Upper lobe of left lung (tissue), 6 donors: Measurements from ENCODE around the gene HLA-DPB1. TPM values are rescaled to one million over a fixed set of nuclear protein-coding genes. Genes with fewer than 3 reads are reported as not detected.

Source experiments
- ATAC-seq, 2 donors: fragments of 200-7000 bp; cut with Tn5 transposase; one replicate each; pipeline ENCODE4 v1.9.1; 2022; ENCODE audit warnings: mild to moderate bottlenecking in 2 of 2, moderate library complexity in 2 of 2; ENCODE audit not compliant: low FRiP score in 2 of 2
- DNase-seq, 2 donors: peaks; one replicate each; pipeline ENCODE4 v3.0.0-alpha.2; 2019 to 2020
- H3K27ac ChIP-seq, 4 donors: fragments of 200-600 bp; sonication (generic); one replicate each; pipeline ENCODE4 v1.5.1; 2016 to 2019
- H3K27me3 ChIP-seq, 4 donors: fragments of 200-600 bp; sonication (generic); one replicate each; pipeline ENCODE4 v1.5.1; 2017 to 2019
- H3K36me3 ChIP-seq, 4 donors: fragments of 200-600 bp; sonication (generic); one replicate each; pipeline ENCODE4 v1.5.1; 2016 to 2019
- H3K4me1 ChIP-seq, 4 donors: fragments of 200-600 bp; sonication (generic); one replicate each; pipeline ENCODE4 v1.5.1; 2018 to 2019
- H3K4me3 ChIP-seq, 4 donors: fragments of 200-600 bp; sonication (generic); one replicate each; pipeline ENCODE4 v1.5.1; 2017 to 2019; ENCODE audit warnings: mild to moderate bottlenecking in 2 of 4, moderate library complexity in 1 of 4
- H3K9me3 ChIP-seq, 4 donors: fragments of 200-600 bp; sonication (generic); one replicate each; pipeline ENCODE4 v1.5.1; 2018 to 2019
- CTCF ChIP-seq, 6 experiments: fragments of 450-650 bp in 4 of 6; fragments of 200-600 bp in 2 of 6; sonication (generic) in 2 of 6; IDR thresholded peaks; one replicate each; pipeline ENCODE4 v1.5.1; 2016 to 2019; ENCODE audit warnings: antibody characterized with exemption in 6 of 6
- EP300 ChIP-seq, 4 donors: sonication (generic); formaldehyde crosslinking; IDR thresholded peaks; one replicate each; pipeline ENCODE4 v1.5.1; 2017; ENCODE audit warnings: antibody characterized with exemption in 4 of 4, control low read depth in 2 of 4
- POLR2A ChIP-seq, 4 donors: fragments of 450-650 bp; IDR thresholded peaks; one replicate each; pipeline ENCODE4 v1.5.1; 2016 to 2017; ENCODE audit warnings: antibody characterized with exemption in 4 of 4, mild to moderate bottlenecking in 2 of 4
- POLR2AphosphoS5 ChIP-seq, 2 donors: sonication (generic); formaldehyde crosslinking; IDR thresholded peaks; one replicate each; pipeline ENCODE4 v1.5.1; 2017; ENCODE audit warnings: antibody characterized with exemption in 2 of 2
- WGBS, 2 donors: methylation state at CpG; one replicate each; pipeline ENCODE4 v1.1.5; 2017 to 2018; 5-methylcytosine and 5-hydroxymethylcytosine counted together
- total RNA-seq, 6 donors: library from RNA; depleted of rRNA in 4 of 6; stranded (reverse); fragments of >200 nt in 4 of 6; gene quantifications; one replicate each; pipeline versions ENCODE4 v1.1.0 to v1.2.1, GENCODE V29; 2016 to 2021
- donor health status: DM: no; HTN: no; CAD: no; lungs with moderate emphysema.
- donor health status: DM: no; HTN: yes; CAD: no; lungs with severe emphysema.

Gene HLA-DPB1
- total RNA-seq: 100 to 1,000 TPM; 194 to 697 (median 373) TPM

GRCh38 chr6:33075568-33076405 is at the start of gene HLA-DPB1:
Gene HLA-DPB1 (plus strand): TSS chr6:33075990. CDS start chr6:33076042, 52 bp downstream.
- no peaks in the 10 kb centered on the region for H3K36me3 ChIP-seq
- peak within 1 kb of the TSS; percentile 41 to 56 (median 51) for H3K4me3 ChIP-seq
- DNase-seq (peak in 1 of 2 donors; percentile 44), ATAC-seq (peak; percentile 85 to 91)
- H3K27me3 ChIP-seq: no peaks in the 10 kb centered on the region
- TF ChIP-seq POLR2AphosphoS5 (IDR thresholded peaks at IDR 0.05) (peak in 1 of 2 donors; percentile 25), POLR2A (IDR thresholded peaks at IDR 0.05) (peak in 3 of 4 donors; percentile 47 to 86 (median 56)), CTCF (IDR thresholded peaks at IDR 0.05) (no peak), EP300 (IDR thresholded peaks at IDR 0.05) (no peak)
- no peaks in the 10 kb centered on the region for H3K9me3 ChIP-seq
- H3K4me1 ChIP-seq: peaks cover 16 to 34% (median 25%) of the 10 kb centered on the region in 4 donors
- 19 to 26% methylated on average over 9 to 10 of the region's 10 CpGs for WGBS, 2 donors
- H3K27ac ChIP-seq: peak within 1 kb of the TSS; percentile 75 to 89 (median 88)

- Histone ChIP-seq H3K9me3 (no peaks in the 10 kb centered on the region), H3K27ac (peak overlapping the region; percentile 62 to 90 (median 78)), H3K4me1 (peaks cover 14 to 18% (median 18%) of the 10 kb centered on the region in 4 donors), H3K4me3 (no peak overlapping the region), H3K27me3 (no peaks in the 10 kb centered on the region), H3K36me3 (no peaks in the 10 kb centered on the region)
- peak; percentile 34 to 49 for ATAC-seq
- no peak for DNase-seq
- TF ChIP-seq POLR2AphosphoS5 (IDR thresholded peaks at IDR 0.05) (no peak), EP300 (IDR thresholded peaks at IDR 0.05) (no peak), CTCF (IDR thresholded peaks at IDR 0.05) (no peak), POLR2A (IDR thresholded peaks at IDR 0.05) (no peak)
- 7% methylated on average over 1 of the region's 1 CpG for WGBS, 2 donors
These were observed 47.5 kb upstream of the HLA-DPB1 start for GRCh38 chr6:33028220-33028849.

- Histone ChIP-seq H3K4me1 (peaks cover 14 to 18% (median 18%) of the 10 kb centered on the region in 4 donors), H3K9me3 (no peaks in the 10 kb centered on the region), H3K36me3 (no peaks in the 10 kb centered on the region), H3K27me3 (no peaks in the 10 kb centered on the region), H3K27ac (peak overlapping the region; percentile 62 to 90 (median 78)), H3K4me3 (no peak overlapping the region)
- ATAC-seq (peak; percentile 93 to 94), DNase-seq (peak in 1 of 2 donors; percentile 68)
- WGBS, 2 donors: 39 to 42% methylated on average over 6 of the region's 6 CpGs
- peak in 1 of 4 donors; percentile 84 for TF ChIP-seq POLR2A (IDR thresholded peaks at IDR 0.05)
- TF ChIP-seq POLR2AphosphoS5 (IDR thresholded peaks at IDR 0.05): peak in 1 of 2 donors; percentile 41
- peak in 1 of 4 donors; percentile 45 for TF ChIP-seq EP300 (IDR thresholded peaks at IDR 0.05)
- TF ChIP-seq CTCF (IDR thresholded peaks at IDR 0.05): no peak
These were observed 46.2 kb upstream of the HLA-DPB1 start for GRCh38 chr6:33029328-33030184.

GRCh38 chr6:33030245-33030644 is 45.5 kb upstream of the HLA-DPB1 start:
- DNase-seq: no peak
- H3K4me1 ChIP-seq: peaks cover 14 to 18% (median 18%) of the 10 kb centered on the region in 4 donors
- H3K27ac ChIP-seq: peak overlapping the region; percentile 62 to 90 (median 78)
- no peaks in the 10 kb centered on the region for H3K36me3 ChIP-seq
- no peak overlapping the region for H3K4me3 ChIP-seq
- no peak for ATAC-seq
- TF ChIP-seq EP300 (IDR thresholded peaks at IDR 0.05): no peak
- TF ChIP-seq POLR2AphosphoS5 (IDR thresholded peaks at IDR 0.05): no peak
- TF ChIP-seq POLR2A (IDR thresholded peaks at IDR 0.05): no peak
- TF ChIP-seq CTCF (IDR thresholded peaks at IDR 0.05): no peak
- H3K27me3 ChIP-seq: no peaks in the 10 kb centered on the region
- no peaks in the 10 kb centered on the region for H3K9me3 ChIP-seq
- WGBS, 2 donors: 48 to 69% methylated on average over 3 of the region's 3 CpGs
